GM10266 (cell line): ENCODE results near the gene NOX5.

Experiments
- DNase-seq: peaks from one replicate; pipeline ENCODE4 v3.0.0; 2012; ENCODE audit errors: extremely low spot score
- TF ChIP-seq, protein P1 (sequence below): IDR thresholded peaks from 2 replicates; pipeline ENCODE4 v1.5.1; 2012; ENCODE audit warnings: mild to moderate bottlenecking, low read depth; ENCODE audit not compliant: control insufficient read depth, insufficient read depth; ENCODE audit errors: missing control alignments

NOX5 gene

DNA sequence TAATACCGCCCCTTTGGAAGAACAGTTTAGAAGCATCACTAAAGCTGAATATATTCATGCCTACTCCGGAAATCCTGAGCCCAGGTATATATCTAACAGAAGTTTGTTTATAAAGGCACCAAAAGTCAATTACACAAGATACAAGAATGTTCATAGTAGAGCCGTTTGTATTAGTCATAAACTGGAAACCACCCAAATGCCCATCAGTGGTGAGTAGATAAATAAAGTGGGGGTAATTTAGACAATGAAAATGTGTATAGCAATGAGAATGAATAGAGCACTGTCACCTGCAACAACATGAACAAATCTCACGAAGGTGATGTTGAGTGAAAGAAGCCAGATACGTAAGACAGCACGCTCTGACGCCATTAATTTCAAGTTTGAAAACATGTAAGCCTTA lies 77.7 kb downstream of the NOX5 start:
- TF ChIP-seq, protein P1, sequence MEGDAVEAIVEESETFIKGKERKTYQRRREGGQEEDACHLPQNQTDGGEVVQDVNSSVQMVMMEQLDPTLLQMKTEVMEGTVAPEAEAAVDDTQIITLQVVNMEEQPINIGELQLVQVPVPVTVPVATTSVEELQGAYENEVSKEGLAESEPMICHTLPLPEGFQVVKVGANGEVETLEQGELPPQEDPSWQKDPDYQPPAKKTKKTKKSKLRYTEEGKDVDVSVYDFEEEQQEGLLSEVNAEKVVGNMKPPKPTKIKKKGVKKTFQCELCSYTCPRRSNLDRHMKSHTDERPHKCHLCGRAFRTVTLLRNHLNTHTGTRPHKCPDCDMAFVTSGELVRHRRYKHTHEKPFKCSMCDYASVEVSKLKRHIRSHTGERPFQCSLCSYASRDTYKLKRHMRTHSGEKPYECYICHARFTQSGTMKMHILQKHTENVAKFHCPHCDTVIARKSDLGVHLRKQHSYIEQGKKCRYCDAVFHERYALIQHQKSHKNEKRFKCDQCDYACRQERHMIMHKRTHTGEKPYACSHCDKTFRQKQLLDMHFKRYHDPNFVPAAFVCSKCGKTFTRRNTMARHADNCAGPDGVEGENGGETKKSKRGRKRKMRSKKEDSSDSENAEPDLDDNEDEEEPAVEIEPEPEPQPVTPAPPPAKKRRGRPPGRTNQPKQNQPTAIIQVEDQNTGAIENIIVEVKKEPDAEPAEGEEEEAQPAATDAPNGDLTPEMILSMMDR = no peak
- no peak for DNase-seq

DNA sequence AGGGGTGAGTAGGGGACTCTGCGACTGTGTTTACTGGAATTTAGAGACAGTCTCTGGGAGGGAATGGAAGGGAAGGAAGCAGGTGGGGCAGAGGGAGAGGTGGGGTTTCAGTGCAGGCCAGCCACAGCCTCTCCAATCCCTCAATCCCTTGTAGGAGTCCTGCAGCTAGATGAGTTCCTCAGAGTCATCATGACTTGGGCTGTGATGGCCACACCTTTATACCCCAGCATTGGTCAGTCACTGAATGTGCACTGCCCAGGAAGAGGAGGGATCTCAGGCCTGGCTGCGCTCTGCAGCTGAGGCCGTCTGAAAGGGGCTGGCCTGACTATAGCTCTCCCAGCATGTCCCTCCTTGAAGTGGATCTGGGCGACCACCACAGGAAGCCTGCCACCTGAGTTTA lies 78.6 kb downstream of the NOX5 start:
- TF ChIP-seq, protein P1 = no peak
- DNase-seq = no peak

DNA sequence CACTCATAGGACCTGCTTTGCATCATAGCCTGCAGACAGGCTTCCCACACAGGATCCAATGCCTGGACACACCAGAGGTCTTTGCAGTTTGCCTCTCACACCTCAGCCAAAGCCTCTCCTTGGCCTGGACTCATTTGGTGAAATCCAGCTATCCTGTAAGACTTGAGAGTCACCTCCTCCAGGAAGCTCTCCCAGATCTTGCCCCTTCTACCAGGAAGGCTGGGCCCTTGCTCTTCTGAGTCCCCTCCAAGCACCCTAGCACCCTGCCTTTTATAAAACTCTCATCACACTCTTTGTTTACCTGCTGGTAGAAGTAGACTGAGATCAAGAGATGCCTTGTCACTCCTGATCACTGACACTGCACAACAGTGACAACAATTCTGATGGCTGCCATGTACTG lies 79.1 kb downstream of the NOX5 start:
- TF ChIP-seq, protein P1 = no peak

DNA sequence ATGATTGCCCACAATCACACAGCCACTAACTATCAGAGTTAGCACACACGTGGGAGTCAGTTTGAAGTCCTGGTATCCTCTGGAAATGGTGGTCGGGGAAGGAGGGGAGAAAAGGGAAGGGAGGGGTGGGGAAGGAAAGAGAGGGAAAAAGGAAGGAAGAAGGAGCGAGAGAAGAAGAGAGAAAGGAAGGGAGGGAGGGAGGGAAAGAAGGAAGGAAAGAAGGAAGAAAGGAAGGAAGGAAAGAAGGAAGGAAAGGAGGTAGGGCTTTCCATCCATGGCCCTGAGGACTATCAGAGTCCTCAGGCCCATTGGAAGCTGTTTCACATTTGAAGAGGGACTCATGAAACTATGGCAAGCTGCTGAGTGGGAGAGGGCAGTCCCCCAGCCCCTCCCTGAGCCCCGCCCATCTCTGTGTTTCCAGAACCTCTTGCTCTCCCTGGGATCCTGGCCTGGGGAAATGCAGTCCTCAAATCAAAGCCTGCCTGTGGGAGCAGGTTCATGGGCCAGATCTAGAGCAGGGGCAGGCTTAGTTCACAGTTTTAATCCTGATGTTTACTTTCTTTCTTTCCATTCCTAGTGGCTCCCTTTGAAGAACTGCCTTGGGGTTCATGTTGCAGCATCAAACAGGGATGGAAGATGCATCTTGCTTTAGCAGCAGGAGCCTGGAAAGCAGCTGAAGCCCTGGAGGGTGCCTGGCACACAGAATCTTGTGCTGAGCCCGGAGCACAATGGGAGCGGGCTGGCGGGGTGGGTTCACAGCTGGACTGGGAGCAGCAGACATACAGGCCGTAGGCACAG lies 79.8 kb downstream of the NOX5 start:
- DNase-seq = no peak
- TF ChIP-seq, protein P1 = no peak

More for the DNA sequence above, 79.1 kb downstream of the NOX5 start:
- no peak for DNase-seq

DNA sequence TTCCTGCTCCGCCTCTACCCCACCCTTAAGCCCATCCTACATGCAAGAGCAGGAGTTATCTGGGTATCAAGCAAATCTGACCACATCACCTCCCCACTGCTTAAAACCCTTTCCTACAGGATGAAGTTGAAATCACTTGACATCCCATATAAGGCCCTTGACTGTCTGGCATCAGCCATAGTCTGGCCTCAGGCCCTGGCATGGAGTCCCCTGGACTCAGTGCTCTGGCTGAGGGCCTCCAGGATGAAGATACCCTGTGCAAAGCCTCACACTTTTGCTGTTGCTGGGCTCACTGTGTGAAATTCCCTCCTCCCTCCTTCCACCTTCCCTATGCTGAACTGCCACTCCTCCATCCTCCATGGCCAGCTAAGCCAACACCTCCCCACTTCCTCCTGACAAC lies 80.8 kb downstream of the NOX5 start:
- TF ChIP-seq, protein P1 = no peak
- DNase-seq = no peak

DNA sequence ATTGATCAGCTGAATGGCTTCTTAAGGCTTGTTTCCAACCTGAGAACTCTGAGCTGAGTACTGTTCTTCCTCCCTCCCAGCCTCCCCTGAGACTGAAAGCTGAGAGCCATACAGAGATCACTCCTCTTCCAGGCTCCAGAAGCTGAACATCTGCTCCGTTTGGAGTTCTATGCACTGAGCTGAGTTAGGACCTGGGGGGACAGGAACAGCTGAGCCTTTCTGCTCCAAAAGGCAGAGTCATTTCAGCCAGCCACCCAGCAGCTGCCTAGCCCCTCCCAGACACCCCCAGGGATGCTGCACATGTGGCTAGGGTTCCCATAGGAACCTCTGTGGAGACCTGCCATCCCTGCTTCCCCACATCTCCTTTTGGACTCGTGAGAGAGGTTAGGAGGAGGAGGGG lies 81.7 kb downstream of the NOX5 start:
- no peak for DNase-seq
- TF ChIP-seq, protein P1 = no peak

DNA sequence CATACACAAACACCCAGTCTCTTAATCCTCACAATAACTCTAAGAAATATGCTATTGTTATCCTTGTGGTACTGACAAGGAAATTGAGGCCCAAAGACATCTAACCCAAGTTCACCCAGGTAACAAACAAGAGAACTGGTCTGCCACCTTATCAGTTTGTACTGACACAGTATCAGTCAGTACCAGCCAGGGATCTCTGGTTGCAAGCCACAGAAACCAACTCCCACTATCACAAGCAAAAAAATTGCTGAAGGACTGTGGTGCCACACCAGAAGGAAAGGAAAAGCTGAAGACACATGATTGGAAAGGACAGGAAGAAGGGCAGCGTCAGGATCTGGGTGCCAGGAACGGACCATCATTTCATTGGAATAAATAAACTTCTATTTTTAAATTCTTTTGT lies 82.1 kb downstream of the NOX5 start:
- no peak for DNase-seq
- TF ChIP-seq, protein P1 = no peak
